GM12801 (cell line): ENCODE results near the gene TMOD2.

ENCODE experiments used
- CTCF ChIP-seq: IDR thresholded peaks from one replicate; pipeline ENCODE4 v1.5.1; 2011; ENCODE audit warnings: control low read depth; ENCODE audit not compliant: insufficient read length; ENCODE audit errors: extremely low read depth

Gene TMOD2

GRCh38 chr15:51726302-51727073, 24.9 kb upstream of the TMOD2 start:
- TF ChIP-seq CTCF, result no peak

- no peak for TF ChIP-seq CTCF
Measured at GRCh38 chr15:51727141-51727897, 24.1 kb upstream of the TMOD2 start.

- no peak for TF ChIP-seq CTCF
Measured at GRCh38 chr15:51731549-51732267, 19.7 kb upstream of the TMOD2 start.

- no peak for TF ChIP-seq CTCF
Measured at GRCh38 chr15:51732646-51733045, 18.8 kb upstream of the TMOD2 start.

GRCh38 chr15:51735228-51736010, 16.0 kb upstream of the TMOD2 start:
- no peak for TF ChIP-seq CTCF

GRCh38 chr15:51736069-51736468, 15.3 kb upstream of the TMOD2 start:
- TF ChIP-seq CTCF, result no peak
